Measurements from ENCODE around the gene STAT5A.

The STAT5A gene

GRCh38 chr17:42338427-42338985 is 50.2 kb downstream of the STAT5A start:
- CTCF ChIA-PET = interaction anchor here (1.0 kb wide), 1 partner anchor 16 kb away, joined by 3 read pairs; no protein-coding TSS in a partner anchor
- H3K36me3 ChIP-seq (ENCODE audit: control insufficient read depth in 2 of 2, insufficient read depth in 1 of 2, low read length in 2 of 2) = peaks cover 48 to 77% of the 10 kb centered on the region in 2 experiments
- TF ChIP-seq, protein P1, sequence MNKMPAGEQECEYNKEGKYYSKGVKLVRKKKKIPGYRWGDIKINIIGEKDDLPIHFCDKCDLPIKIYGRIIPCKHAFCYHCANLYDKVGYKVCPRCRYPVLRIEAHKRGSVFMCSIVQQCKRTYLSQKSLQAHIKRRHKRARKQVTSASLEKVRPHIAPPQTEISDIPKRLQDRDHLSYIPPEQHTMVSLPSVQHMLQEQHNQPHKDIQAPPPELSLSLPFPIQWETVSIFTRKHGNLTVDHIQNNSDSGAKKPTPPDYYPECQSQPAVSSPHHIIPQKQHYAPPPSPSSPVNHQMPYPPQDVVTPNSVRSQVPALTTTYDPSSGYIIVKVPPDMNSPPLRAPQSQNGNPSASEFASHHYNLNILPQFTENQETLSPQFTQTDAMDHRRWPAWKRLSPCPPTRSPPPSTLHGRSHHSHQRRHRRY (tag by site-specific recombination; IDR thresholded peaks at IDR 0.05) = no peak
- no peak for TF ChIP-seq TSHZ1 (tag by site-specific recombination; IDR thresholded peaks at IDR 0.05; ENCODE audit: borderline replicate concordance)
- TF ChIP-seq GLIS2 (tag by site-specific recombination; IDR thresholded peaks at IDR 0.05) = no peak
- no peak for TF ChIP-seq ZNF776 (tag by site-specific recombination; IDR thresholded peaks at IDR 0.05; ENCODE audit: borderline replicate concordance)
- TF ChIP-seq, protein P2, sequence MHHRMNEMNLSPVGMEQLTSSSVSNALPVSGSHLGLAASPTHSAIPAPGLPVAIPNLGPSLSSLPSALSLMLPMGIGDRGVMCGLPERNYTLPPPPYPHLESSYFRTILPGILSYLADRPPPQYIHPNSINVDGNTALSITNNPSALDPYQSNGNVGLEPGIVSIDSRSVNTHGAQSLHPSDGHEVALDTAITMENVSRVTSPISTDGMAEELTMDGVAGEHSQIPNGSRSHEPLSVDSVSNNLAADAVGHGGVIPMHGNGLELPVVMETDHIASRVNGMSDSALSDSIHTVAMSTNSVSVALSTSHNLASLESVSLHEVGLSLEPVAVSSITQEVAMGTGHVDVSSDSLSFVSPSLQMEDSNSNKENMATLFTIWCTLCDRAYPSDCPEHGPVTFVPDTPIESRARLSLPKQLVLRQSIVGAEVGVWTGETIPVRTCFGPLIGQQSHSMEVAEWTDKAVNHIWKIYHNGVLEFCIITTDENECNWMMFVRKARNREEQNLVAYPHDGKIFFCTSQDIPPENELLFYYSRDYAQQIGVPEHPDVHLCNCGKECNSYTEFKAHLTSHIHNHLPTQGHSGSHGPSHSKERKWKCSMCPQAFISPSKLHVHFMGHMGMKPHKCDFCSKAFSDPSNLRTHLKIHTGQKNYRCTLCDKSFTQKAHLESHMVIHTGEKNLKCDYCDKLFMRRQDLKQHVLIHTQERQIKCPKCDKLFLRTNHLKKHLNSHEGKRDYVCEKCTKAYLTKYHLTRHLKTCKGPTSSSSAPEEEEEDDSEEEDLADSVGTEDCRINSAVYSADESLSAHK (tag by site-specific recombination; IDR thresholded peaks at IDR 0.05) = no peak
- TF ChIP-seq SCRT1 (tag by site-specific recombination; IDR thresholded peaks at IDR 0.05; ENCODE audit: borderline replicate concordance) = no peak
- no peak for TF ChIP-seq ZNF707 (tag by site-specific recombination; IDR thresholded peaks at IDR 0.05)
- no peak for TF ChIP-seq KLF10 (tag by site-specific recombination; IDR thresholded peaks at IDR 0.05)
- TF ChIP-seq ZNF138 (tag by site-specific recombination; IDR thresholded peaks at IDR 0.05; ENCODE audit: borderline replicate concordance) = no peak
- no peak for TF ChIP-seq ZNF549 (tag by site-specific recombination; IDR thresholded peaks at IDR 0.05)
- no peak for TF ChIP-seq ZNF600 (tag by site-specific recombination; IDR thresholded peaks at IDR 0.05)
- TF ChIP-seq BCL6B (tag by site-specific recombination; IDR thresholded peaks at IDR 0.05) = no peak
- no peak for TF ChIP-seq INSM2 (tag by site-specific recombination; IDR thresholded peaks at IDR 0.05)
- TF ChIP-seq GLIS1 (tag by site-specific recombination; IDR thresholded peaks at IDR 0.05) = no peak
- TF ChIP-seq ZBTB48 (tag by site-specific recombination; IDR thresholded peaks at IDR 0.05) = no peak
- TF ChIP-seq ZNF521 (tag by site-specific recombination; IDR thresholded peaks at IDR 0.05) = no peak
- TF ChIP-seq ZNF169 (tag by site-specific recombination; IDR thresholded peaks at IDR 0.05) = no peak
- TF ChIP-seq GLI2 (tag by site-specific recombination; IDR thresholded peaks at IDR 0.05; ENCODE audit: borderline replicate concordance, low read depth) = no peak
- TF ChIP-seq ZNF837 (tag by site-specific recombination; IDR thresholded peaks at IDR 0.05) = no peak
- TF ChIP-seq ZBTB49 (tag by site-specific recombination; IDR thresholded peaks at IDR 0.05; ENCODE audit: low read depth) = no peak
- no peaks in the 10 kb centered on the region for H3K9me3 ChIP-seq (ENCODE audit: control insufficient read depth, insufficient read depth, low read depth, low read length)
- H3K27ac ChIP-seq (ENCODE audit: extremely low read depth, low read depth, low read length) = no peak overlapping the region
- no peak overlapping the region for H3K4me3 ChIP-seq (ENCODE audit: low read depth, low read length)
- peaks cover 6% of the 10 kb centered on the region for H3K4me1 ChIP-seq (ENCODE audit: control insufficient read depth, insufficient read depth, low read length)
- POLR2A ChIA-PET = no interaction called here
